Nephron (organoid): ENCODE measurements around the gene REEP1.

Source experiments
- H3K27ac Mint-ChIP-seq, 3 experiments: 2 replicates each; pipeline ENCODE4 v1.8.0; 2020; ENCODE audit warnings: mixed read lengths in 3 of 3, mild to moderate bottlenecking in 2 of 3, moderate library complexity in 1 of 3
- H3K27me3 Mint-ChIP-seq: 2 replicates; pipeline ENCODE4 v1.8.0; 2021; ENCODE audit warnings: low read depth, mild to moderate bottlenecking, moderate library complexity, mixed read lengths
- H3K36me3 Mint-ChIP-seq: 2 replicates; pipeline ENCODE4 v1.8.0; 2020; ENCODE audit warnings: low read depth, mixed read lengths
- H3K4me1 Mint-ChIP-seq: 2 replicates; pipeline ENCODE4 v1.8.0; 2020; ENCODE audit warnings: mixed read lengths
- H3K4me3 Mint-ChIP-seq, 3 experiments: 2 replicates each; pipeline ENCODE4 v1.8.0; 2020; ENCODE audit warnings: mild to moderate bottlenecking in 3 of 3, mixed read lengths in 3 of 3, moderate library complexity in 2 of 3
- H3K9me3 Mint-ChIP-seq: 2 replicates; pipeline ENCODE4 v1.8.0; 2020; ENCODE audit warnings: mixed read lengths
- CTCF ChIP-seq, 3 experiments: fragments of 200-600 bp; sonication (generic); IDR thresholded peaks; one replicate each; pipeline ENCODE4 v1.5.0; 2021; ENCODE audit warnings: antibody characterized with exemption in 3 of 3; ENCODE audit not compliant: unreplicated experiment in 3 of 3

Gene REEP1

GRCh38 chr2:86271248-86271647 lies 66.2 kb downstream of the REEP1 start:
- Mint-ChIP-seq H3K27me3 (no peaks in the 10 kb centered on the region), H3K4me1 (peaks cover 10% of the 10 kb centered on the region), H3K4me3 (no peak overlapping the region), H3K36me3 (peaks cover 16% of the 10 kb centered on the region), H3K27ac (no peak overlapping the region), H3K9me3 (peaks cover 50% of the 10 kb centered on the region)
- TF ChIP-seq CTCF (IDR thresholded peaks at IDR 0.05; ENCODE audit: unreplicated experiment in 3 of 3) = no peak

DNA sequence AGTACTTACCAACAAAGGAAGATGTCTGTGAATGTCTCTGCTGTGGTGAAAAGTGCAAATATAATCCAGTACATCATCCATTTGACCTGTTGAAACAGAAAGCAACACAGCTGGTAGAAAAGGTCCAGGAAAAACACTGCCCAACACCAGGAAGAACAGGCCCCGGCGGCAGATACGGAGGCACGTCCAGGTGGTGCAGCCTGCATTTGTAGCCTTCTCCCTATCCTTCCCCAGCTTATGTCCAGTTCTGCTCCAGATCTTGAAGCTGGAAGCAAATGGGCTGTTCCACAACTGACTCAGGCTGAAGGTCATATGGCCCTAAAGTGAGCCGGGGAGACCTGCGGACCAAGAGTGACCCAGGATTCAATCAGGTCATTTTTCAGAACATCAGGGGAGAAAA lies 73.5 kb downstream of the REEP1 start:
- Mint-ChIP-seq H3K4me3 (no peak overlapping the region), H3K27me3 (no peaks in the 10 kb centered on the region), H3K9me3 (peaks cover 20% of the 10 kb centered on the region), H3K36me3 (peaks cover 5% of the 10 kb centered on the region), H3K4me1 (no peaks in the 10 kb centered on the region), H3K27ac (no peak overlapping the region)
- no peak for TF ChIP-seq CTCF (IDR thresholded peaks at IDR 0.05; ENCODE audit: unreplicated experiment in 3 of 3)

GRCh38 chr2:86260978-86261377 lies 76.4 kb downstream of the REEP1 start:
- Mint-ChIP-seq H3K9me3 (peaks cover 6% of the 10 kb centered on the region), H3K27ac (peak overlapping the region in 2 of 3 experiments; percentile 13 to 78), H3K27me3 (peaks cover 10% of the 10 kb centered on the region), H3K4me1 (peaks cover 7% of the 10 kb centered on the region), H3K4me3 (no peak overlapping the region), H3K36me3 (peaks cover 5% of the 10 kb centered on the region)
- TF ChIP-seq CTCF (IDR thresholded peaks at IDR 0.05; ENCODE audit: unreplicated experiment in 3 of 3) = no peak

DNA sequence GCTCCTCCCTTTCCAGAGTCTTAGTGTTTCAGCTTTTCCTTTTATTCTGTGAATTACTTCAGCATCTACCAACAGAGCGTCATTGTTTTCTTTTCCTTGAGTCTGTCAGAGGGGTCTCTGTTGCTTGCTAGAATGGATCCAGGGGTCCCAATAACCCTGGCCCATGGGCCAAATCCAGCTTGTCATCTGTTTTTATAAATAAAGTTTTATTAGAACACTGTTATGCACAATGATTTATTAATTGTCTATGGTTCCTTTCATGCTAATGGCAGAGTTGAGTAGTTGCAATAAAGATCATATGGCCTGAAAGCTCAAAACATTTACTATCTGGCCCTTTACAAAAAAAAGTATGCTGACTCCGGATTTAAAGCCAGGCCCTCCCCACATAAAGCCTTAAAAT lies 79.3 kb downstream of the REEP1 start:
- Mint-ChIP-seq H3K36me3 (no peaks in the 10 kb centered on the region), H3K27ac (no peak overlapping the region), H3K27me3 (peaks cover 10% of the 10 kb centered on the region), H3K4me1 (peaks cover 7% of the 10 kb centered on the region), H3K9me3 (no peaks in the 10 kb centered on the region), H3K4me3 (no peak overlapping the region)
- no peak for TF ChIP-seq CTCF (IDR thresholded peaks at IDR 0.05; ENCODE audit: unreplicated experiment in 3 of 3)

GRCh38 chr2:86256982-86257381 lies 80.4 kb downstream of the REEP1 start:
- Mint-ChIP-seq H3K27ac (peak overlapping the region in 2 of 3 experiments; percentile 13 to 37), H3K27me3 (peaks cover 10% of the 10 kb centered on the region), H3K36me3 (no peaks in the 10 kb centered on the region), H3K4me1 (peaks cover 7% of the 10 kb centered on the region), H3K9me3 (no peaks in the 10 kb centered on the region), H3K4me3 (no peak overlapping the region)
- TF ChIP-seq CTCF (IDR thresholded peaks at IDR 0.05; ENCODE audit: unreplicated experiment in 3 of 3) = no peak

- no peaks in the 10 kb centered on the region for H3K9me3 Mint-ChIP-seq
- peaks cover 10% of the 10 kb centered on the region for H3K27me3 Mint-ChIP-seq
- peak overlapping the region in 1 of 3 experiments; percentile 13 for H3K27ac Mint-ChIP-seq
- peaks cover 7% of the 10 kb centered on the region for H3K4me1 Mint-ChIP-seq
- no peak for TF ChIP-seq CTCF (IDR thresholded peaks at IDR 0.05; ENCODE audit: unreplicated experiment in 3 of 3)
- no peaks in the 10 kb centered on the region for H3K36me3 Mint-ChIP-seq
- no peak overlapping the region for H3K4me3 Mint-ChIP-seq
Observed at GRCh38 chr2:86256300-86256699, 81.1 kb downstream of the REEP1 start.
